GM18520 (cell line): ENCODE data around the gene WDR55.
"Not testable (repeated sequence)": the region's sequence is repeated elsewhere in the genome, so short reads cannot be mapped to it uniquely, and the experiment has no call there.

Source experiments
- ATAC-seq: cut with Tn5 transposase; IDR thresholded peaks from one replicate; pipeline ENCODE4 v1.9.1; 2021; ENCODE audit not compliant: unreplicated experiment

The WDR55 gene

GRCh38 chr5:140664359-140665119 is at the start of gene WDR55:
WDR55 (plus strand) TSS chr5:140664904; CDS start chr5:140664913, 9 bp downstream.
- ATAC-seq = peak; percentile 98

GRCh38 chr5:140622301-140622700 is 42.4 kb upstream of the WDR55 start:
- no peak for ATAC-seq

GRCh38 chr5:140623061-140623460 is 41.6 kb upstream of the WDR55 start:
- ATAC-seq = not testable (repeated sequence)

GRCh38 chr5:140624886-140625285 is 39.8 kb upstream of the WDR55 start:
- not testable (repeated sequence) for ATAC-seq

- ATAC-seq = no peak
Measured at GRCh38 chr5:140627972-140628371, 36.7 kb upstream of the WDR55 start.

- ATAC-seq = no peak
Measured at GRCh38 chr5:140628711-140629110, 36.0 kb upstream of the WDR55 start.

GRCh38 chr5:140630292-140631035 is 34.2 kb upstream of the WDR55 start:
- ATAC-seq = no peak

- ATAC-seq = no peak
Measured at GRCh38 chr5:140631036-140631417, 33.7 kb upstream of the WDR55 start.

- no peak for ATAC-seq
Measured at GRCh38 chr5:140631831-140632365, 32.8 kb upstream of the WDR55 start.

- ATAC-seq = peak; percentile 24
Measured at GRCh38 chr5:140632366-140633020, 32.2 kb upstream of the WDR55 start.

GRCh38 chr5:140633021-140633471 is 31.7 kb upstream of the WDR55 start, which contains the start of gene CD14:
CD14 (minus strand) TSS chr5:140633175; CDS start chr5:140633071, 104 bp downstream.
- ATAC-seq = no peak

GRCh38 chr5:140633501-140633900 is 31.2 kb upstream of the WDR55 start:
- ATAC-seq = no peak

GRCh38 chr5:140634103-140634502 is 30.6 kb upstream of the WDR55 start:
- ATAC-seq = no peak

GRCh38 chr5:140635291-140636257 is 29.1 kb upstream of the WDR55 start:
- no peak for ATAC-seq

GRCh38 chr5:140637371-140638100 is 27.2 kb upstream of the WDR55 start:
- no peak for ATAC-seq

GRCh38 chr5:140638898-140639147 is 25.9 kb upstream of the WDR55 start:
- not testable (repeated sequence) for ATAC-seq

- ATAC-seq = peak; percentile 81
Measured at GRCh38 chr5:140639148-140639981, 25.3 kb upstream of the WDR55 start, which contains the start of gene TMCO6. TMCO6 (plus strand) TSS chr5:140639451; CDS start chr5:140639528, 77 bp downstream.

GRCh38 chr5:140641716-140642115 is 23.0 kb upstream of the WDR55 start:
- no peak for ATAC-seq

GRCh38 chr5:140642718-140643117 is 22.0 kb upstream of the WDR55 start:
- ATAC-seq = no peak
